H1 (cell line): ENCODE results near the gene IZUMO2. TPM values are rescaled to one million over a fixed set of nuclear protein-coding genes. Genes with fewer than 3 reads are reported as not detected.
A peak's percentile ranks its signal among the peaks of the same experiment; 100 is the strongest.

ENCODE experiments used
- CTCF ChIA-PET: fragments of 300-600 bp; sonication (Branson Sonifier 250); formaldehyde crosslinking; loops from one replicate; lab custom pipeline; 2021; ENCODE audit not compliant: partially characterized antibody; lab: Charles Lee
- POLR2A ChIA-PET: fragments of 300-600 bp; sonication (Branson Sonifier 250); formaldehyde crosslinking; loops from one replicate; lab custom pipeline; 2021; ENCODE audit warnings: inconsistent platforms; ENCODE audit not compliant: partially characterized antibody; lab: Charles Lee
- DNase-seq, 2 experiments: peaks; one replicate each; pipeline versions ENCODE4 v3.0.0 to v3.0.0-alpha.2; 2010 to 2022; ENCODE audit warnings: low spot score in 2 of 2, low read depth in 1 of 2, mixed read lengths in 1 of 2
- FAIRE-seq: peaks from 2 replicates; lab custom pipeline; 2011; peaks lifted over from hg19 to GRCh38; lab: Jason Lieb, UNC
- H2AFZ ChIP-seq: 2 replicates; pipeline ENCODE4 v1.8.1; 2012; ENCODE audit warnings: low read length, inconsistent platforms
- H2AK5ac ChIP-seq: 2 replicates; pipeline ENCODE4 v1.6.1; 2013; ENCODE audit warnings: low read depth, low read length
- H2BK120ac ChIP-seq: replicated peaks from 2 replicates; pipeline ENCODE3; 2013; ENCODE audit warnings: low read depth, low read length, inconsistent platforms
- H2BK12ac ChIP-seq: 2 replicates; pipeline ENCODE4 v1.6.1; 2013; ENCODE audit warnings: low read depth, low read length
- H2BK15ac ChIP-seq: 2 replicates; pipeline ENCODE4 v1.6.1; 2013; ENCODE audit warnings: low read length
- H2BK20ac ChIP-seq: 2 replicates; pipeline ENCODE4 v1.6.1; 2013; ENCODE audit warnings: low read length
- H2BK5ac ChIP-seq: 2 replicates; pipeline ENCODE4 v1.6.1; 2013; ENCODE audit warnings: low read depth, low read length
- H3K14ac ChIP-seq: 2 replicates; pipeline ENCODE4 v1.6.1; 2013; ENCODE audit warnings: inconsistent platforms; ENCODE audit not compliant: insufficient read length
- H3K18ac ChIP-seq: 2 replicates; pipeline ENCODE4 v1.6.1; 2013; ENCODE audit warnings: low read length; ENCODE audit errors: extremely low read depth
- H3K23ac ChIP-seq: 2 replicates; pipeline ENCODE4 v1.6.1; 2013; ENCODE audit warnings: inconsistent platforms; ENCODE audit not compliant: insufficient read length
- H3K23me2 ChIP-seq: 2 replicates; pipeline ENCODE4 v1.6.1; 2013; ENCODE audit warnings: low read depth, low read length
- H3K27ac ChIP-seq: 2 replicates; pipeline ENCODE4 v1.6.1; 2011; ENCODE audit warnings: low read depth, low read length, inconsistent platforms
- H3K27me3 ChIP-seq, 4 experiments: replicated peaks in 1 of 4; 1 replicate in 1 of 4; 2 replicates in 3 of 4; pipeline versions ENCODE4 v1.6.1 to v1.8.1; 2011 to 2013; ENCODE audit warnings: low read length in 3 of 4, mild to moderate bottlenecking in 3 of 4, inconsistent platforms in 2 of 4, mixed read lengths in 2 of 4, moderate library complexity in 1 of 4; ENCODE audit not compliant: control insufficient read depth in 3 of 4, insufficient read depth in 3 of 4; ENCODE audit errors: extremely low read depth in 1 of 4
- H3K36me3 ChIP-seq, 4 experiments: 2 replicates each; pipeline versions ENCODE4 v1.6.1 to v1.8.1; 2011 to 2013; ENCODE audit warnings: mild to moderate bottlenecking in 4 of 4, low read length in 3 of 4, moderate library complexity in 2 of 4, control low read depth in 1 of 4, inconsistent platforms in 1 of 4; ENCODE audit not compliant: insufficient read depth in 4 of 4, control insufficient read depth in 2 of 4
- H3K4ac ChIP-seq: replicated peaks from 2 replicates; pipeline ENCODE3; 2013; ENCODE audit warnings: low read length, low read depth, mixed read lengths, inconsistent platforms; ENCODE audit not compliant: insufficient read length
- H3K4me1 ChIP-seq, 4 experiments: replicated peaks in 1 of 4; 1 replicate in 1 of 4; 2 replicates in 3 of 4; pipeline versions ENCODE4 v1.6.1 to v1.8.1; 2011 to 2013; ENCODE audit warnings: low read length in 3 of 4, inconsistent platforms in 2 of 4, mixed read lengths in 1 of 4; ENCODE audit not compliant: insufficient read depth in 4 of 4, control insufficient read depth in 3 of 4
- H3K4me2 ChIP-seq, 2 experiments: 2 replicates each; pipeline versions ENCODE4 v1.6.1 to v1.8.1; 2011 to 2013; ENCODE audit warnings: low read depth in 2 of 2, low read length in 2 of 2, control low read depth in 1 of 2, inconsistent platforms in 1 of 2, mild to moderate bottlenecking in 1 of 2; ENCODE audit not compliant: insufficient read depth in 1 of 2
- H3K4me3 ChIP-seq, 4 experiments: fragments of 200-600, 300-600 bp in 1 of 4; sonication (generic), shearing (Covaris generic), sonication (Bioruptor Twin) in 1 of 4; 2 replicates each; pipeline versions ENCODE4 v1.5.1 to v1.8.1; 2011 to 2016; ENCODE audit warnings: low read length in 4 of 4, low read depth in 3 of 4, control low read depth in 2 of 4, inconsistent platforms in 2 of 4, mild to moderate bottlenecking in 2 of 4, mixed read lengths in 1 of 4, moderate library complexity in 1 of 4; ENCODE audit not compliant: insufficient read depth in 2 of 4; ENCODE audit errors: extremely low read depth in 1 of 4
- H3K56ac ChIP-seq: replicated peaks from 2 replicates; pipeline ENCODE3; 2013; ENCODE audit warnings: low read depth, mild to moderate bottlenecking, mixed read lengths, low read length, inconsistent platforms; ENCODE audit not compliant: insufficient read length
- H3K79me1 ChIP-seq: 2 replicates; pipeline ENCODE4 v1.6.1; 2013; ENCODE audit warnings: low read depth, low read length, control low read depth
- H3K79me2 ChIP-seq, 2 experiments: 2 replicates each; pipeline versions ENCODE4 v1.6.1 to v1.8.1; 2012 to 2013; ENCODE audit warnings: low read length in 2 of 2, mild to moderate bottlenecking in 2 of 2, inconsistent platforms in 1 of 2; ENCODE audit not compliant: insufficient read depth in 2 of 2, control insufficient read depth in 1 of 2
- H3K9ac ChIP-seq, 4 experiments: replicated peaks in 1 of 4; 1 replicate in 1 of 4; 2 replicates in 3 of 4; pipeline versions ENCODE4 v1.6.1 to v1.8.1; 2011 to 2013; ENCODE audit warnings: low read depth in 3 of 4, low read length in 3 of 4, control low read depth in 2 of 4, mild to moderate bottlenecking in 2 of 4, moderate library complexity in 2 of 4, inconsistent platforms in 1 of 4; ENCODE audit errors: extremely low read depth in 1 of 4
- H3K9me3 ChIP-seq, 2 experiments: 2 replicates each; pipeline versions ENCODE4 v1.6.1 to v1.8.1; 2012 to 2013; ENCODE audit warnings: mild to moderate bottlenecking in 2 of 2, moderate library complexity in 2 of 2, control low read depth in 1 of 2, inconsistent platforms in 1 of 2, low read depth in 1 of 2, low read length in 1 of 2, mixed read lengths in 1 of 2; ENCODE audit not compliant: insufficient read depth in 2 of 2
- H4K20me1 ChIP-seq, 2 experiments: replicated peaks in 1 of 2; 2 replicates each; pipeline versions ENCODE3 to v1.8.1; 2011 to 2013; ENCODE audit warnings: inconsistent platforms in 2 of 2, low read length in 2 of 2, mild to moderate bottlenecking in 1 of 2; ENCODE audit not compliant: insufficient read depth in 2 of 2, control insufficient read depth in 1 of 2
- H4K5ac ChIP-seq: 2 replicates; pipeline ENCODE4 v1.6.1; 2013; ENCODE audit warnings: low read length, low read depth, mixed read lengths, inconsistent platforms; ENCODE audit not compliant: insufficient read length
- H4K8ac ChIP-seq: 2 replicates; pipeline ENCODE4 v1.8.0; 2013; ENCODE audit warnings: mild to moderate bottlenecking, moderate library complexity, low read length, inconsistent platforms; ENCODE audit not compliant: insufficient read depth; ENCODE audit errors: extremely low read depth
- H4K91ac ChIP-seq: replicated peaks from 2 replicates; pipeline ENCODE3; 2013; ENCODE audit warnings: low read length, mixed read lengths, inconsistent platforms; ENCODE audit not compliant: insufficient read length
- ATF3 ChIP-seq: IDR thresholded peaks from 2 replicates; pipeline ENCODE4 v1.6.1; 2011; ENCODE audit warnings: low read depth, mild to moderate bottlenecking, low read length; ENCODE audit not compliant: insufficient read depth
- BRCA1 ChIP-seq: IDR thresholded peaks from 2 replicates; pipeline ENCODE4 v1.6.1; 2012; ENCODE audit warnings: low read depth, low read length, improper control_type of control experiment
- CHD1 ChIP-seq: IDR thresholded peaks from 2 replicates; pipeline ENCODE4 v1.6.1; 2012; ENCODE audit warnings: low read depth, low read length, improper control_type of control experiment
- HDAC2 ChIP-seq, 2 experiments: fragments of 300-600 bp in 1 of 2; sonication (generic) in 1 of 2; IDR thresholded peaks; 2 replicates each; pipeline ENCODE4 v1.6.1; 2011 to 2012; ENCODE audit warnings: low read depth in 2 of 2, low read length in 2 of 2, mild to moderate bottlenecking in 2 of 2, moderate library complexity in 2 of 2, borderline replicate concordance in 1 of 2, inconsistent platforms in 1 of 2
- MAFK ChIP-seq: IDR thresholded peaks from 2 replicates; pipeline ENCODE4 v1.6.1; 2012; ENCODE audit warnings: low read depth, mild to moderate bottlenecking, improper control_type of control experiment, low read length
- PHF8 ChIP-seq: fragments of 200-600 bp; sonication (generic); conservative IDR thresholded peaks from 2 replicates; pipeline ENCODE4 v1.7.1; 2012; ENCODE audit warnings: low read depth, mild to moderate bottlenecking, inconsistent platforms, low read length, moderate library complexity
- POU5F1 ChIP-seq: IDR thresholded peaks from 2 replicates; pipeline ENCODE4 v1.6.1; 2011; ENCODE audit warnings: low read depth, mild to moderate bottlenecking, low read length, moderate library complexity
- SIX5 ChIP-seq: IDR thresholded peaks from 2 replicates; pipeline ENCODE4 v1.6.1; 2011; ENCODE audit warnings: mild to moderate bottlenecking, low read depth, low read length
- SP4 ChIP-seq: IDR thresholded peaks from 2 replicates; pipeline ENCODE4 v1.6.1; 2012; ENCODE audit warnings: low read length, inconsistent platforms
- SRF ChIP-seq: IDR thresholded peaks from 2 replicates; pipeline ENCODE4 v1.6.1; 2011; ENCODE audit warnings: mild to moderate bottlenecking, low read depth, low read length, moderate library complexity
- TCF12 ChIP-seq: IDR thresholded peaks from 2 replicates; pipeline ENCODE4 v1.6.1; 2011; ENCODE audit warnings: low read depth, mild to moderate bottlenecking, low read length
- WGBS, 2 experiments: shearing (Covaris generic) in 1 of 2; methylation state at CpG; one replicate each; pipeline versions ENCODE4 v1.1.6 to v1.1.7; 2013 to 2015; ENCODE audit warnings: low lambda C conversion rate in 2 of 2, mixed read lengths in 2 of 2, inconsistent platforms in 1 of 2, low coverage in 1 of 2, missing lambda C conversion rate in 1 of 2; ENCODE audit not compliant: insufficient replicate concordance in 2 of 2, insufficient coverage in 1 of 2, insufficient read length in 1 of 2; ENCODE audit errors: extremely low coverage in 1 of 2, missing lambda C conversion rate in 1 of 2; 5-methylcytosine and 5-hydroxymethylcytosine counted together
- polyA plus RNA-seq, 7 experiments: library from polyadenylated mRNA; depleted of rRNA in 3 of 7; stranded (reverse) in 5 of 7; unstranded in 2 of 7; fragments of >200 nt in 5 of 7; fragments of 200-250 nt in 2 of 7; gene quantifications; 1 replicate in 5 of 7; 2 replicates in 1 of 7; 4 replicates in 1 of 7; pipeline versions ENCODE4 v1.2.1 to v1.2.3, GENCODE V29; 2011 to 2013; ENCODE audit warnings: missing spikeins in 2 of 7, mixed read lengths in 2 of 7
- total RNA-seq: library from RNA; stranded (reverse); fragmentation: NEBNext Ultra II Directional; extraction: Animal tissue kit (Norgen Biotek cat#: 25700); gene quantifications from 2 replicates; pipeline ENCODE4 v1.2.1, GENCODE V29; 2021

IZUMO2 gene
- total and polyA plus RNA-seq, 2 of the 8 experiments (the other 6 are each of a cell fraction or from before 2014, with no cell fraction given) = 1.7 to 1.9 TPM

GRCh38 chr19:50147462-50148423 is 15.3 kb downstream of the IZUMO2 start:
- H2BK120ac ChIP-seq = no peak overlapping the region
- H2AFZ ChIP-seq = peak overlapping the region; percentile 93
- H3K14ac ChIP-seq = no peak overlapping the region
- H3K27ac ChIP-seq = no peak overlapping the region
- peak overlapping the region; percentile 73 to 88 (median 77) for H3K4me3 ChIP-seq
- no peak overlapping the region for H3K23ac ChIP-seq
- H4K8ac ChIP-seq = peak overlapping the region; percentile 94
- H4K5ac ChIP-seq = no peak overlapping the region
- H2BK5ac ChIP-seq = no peak overlapping the region
- H2BK15ac ChIP-seq = no peak overlapping the region
- no peak overlapping the region for H2AK5ac ChIP-seq
- no peaks in the 10 kb centered on the region for H4K20me1 ChIP-seq
- no peaks in the 10 kb centered on the region for H3K9me3 ChIP-seq
- ChIA-PET CTCF (interaction anchor here (0.7 to 3.8 kb wide), 25 partner anchors 12 to 205 kb away, joined by 3 to 25 read pairs (median 4); partner anchors contain the start of genes IZUMO2 and KCNC3), POLR2A (interaction anchor here (0.8 kb wide), 1 partner anchor 17 kb away, joined by 3 read pairs; no protein-coding TSS in a partner anchor)
- no peaks in the 10 kb centered on the region for H3K4me1 ChIP-seq
- no peaks in the 10 kb centered on the region for H3K79me1 ChIP-seq
- H3K56ac ChIP-seq = no peak overlapping the region
- no peak overlapping the region for H2BK20ac ChIP-seq
- no peak overlapping the region for H3K18ac ChIP-seq
- peaks cover 4% of the 10 kb centered on the region; the same call in 1 of the 2 replicates for H3K23me2 ChIP-seq
- 4% methylated on average over 49 of the region's 52 CpGs; no CpG with 5 or more reads in 1 of the 2 experiments for WGBS, 2 experiments
- FAIRE-seq (peak; percentile 50), DNase-seq (peak in 1 of 2 experiments; percentile 86)
- H3K27me3 ChIP-seq = 0 out of 7 replicates have a peak, but pooled peaks cover 0 to 2% (median under 1%) of the 10 kb centered on the region in 4 experiments
- H3K4me2 ChIP-seq = peak overlapping the region; percentile 60 to 89
- no peak overlapping the region for H4K91ac ChIP-seq
- H3K4ac ChIP-seq = no peak overlapping the region
- H3K79me2 ChIP-seq = no peaks in the 10 kb centered on the region
- no peaks in the 10 kb centered on the region for H3K36me3 ChIP-seq
- no peak overlapping the region; the same call in 1 of the 2 replicates for H2BK12ac ChIP-seq
- no peak overlapping the region; a peak in 1 of 7 replicates for H3K9ac ChIP-seq
- TF ChIP-seq ATF3 (0 out of 2 replicates have a peak, but pooled peaks have one; percentile 28), MAFK (no peak), PHF8 (no peak), POU5F1 (no peak), BRCA1 (no peak), HDAC2 (IDR thresholded peaks at IDR 0.05; ENCODE audit: borderline replicate concordance in 1 of 2, low read depth in 2 of 2, low read length in 2 of 2) (peak; percentile 42 to 47; a peak in 1 of 4 replicates), CHD1 (no peak), SIX5 (peak; percentile 98), TCF12 (no peak), SRF (no peak), SP4 (no peak)
